ENCODE measurements around the gene FSIP1. TPM values are rescaled to one million over a fixed set of nuclear protein-coding genes. Genes with fewer than 3 reads are reported as not detected.

FSIP1 gene
- total and polyA plus RNA-seq, 5 donors from 2014 or later, result 0.08 to 1.1 (median 0.20) TPM

DNA sequence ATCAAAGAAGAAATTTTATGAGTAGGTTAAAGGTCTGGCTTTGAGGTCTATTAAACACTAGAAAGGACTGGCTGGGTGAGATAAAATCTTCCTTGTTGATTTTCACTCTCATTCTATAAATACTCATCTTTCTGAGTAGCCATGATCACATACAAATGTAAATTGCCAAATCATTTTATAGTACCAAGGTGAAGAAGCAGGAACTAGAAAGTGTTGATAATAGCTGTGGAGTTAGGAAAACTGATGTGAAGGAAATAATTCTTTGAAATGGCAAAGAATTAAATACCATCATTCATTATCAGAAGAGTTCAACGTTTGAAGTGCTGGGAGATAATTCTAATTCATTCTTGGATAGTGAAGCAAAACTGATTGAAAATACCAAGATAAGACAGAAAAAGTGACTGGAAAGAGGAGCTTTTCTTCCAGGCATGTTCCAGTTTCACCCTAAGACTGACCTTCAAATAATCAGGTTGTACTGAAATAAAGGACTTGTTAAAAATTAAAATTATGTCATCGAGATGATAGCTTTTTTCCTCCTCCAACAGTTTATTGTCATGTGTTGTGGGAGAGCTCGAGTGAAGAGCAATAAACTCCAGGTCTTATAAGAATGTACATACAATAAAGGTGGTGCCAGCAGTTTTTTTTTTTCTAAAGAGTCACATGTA, 184.3 kb downstream of the FSIP1 start:
- Histone ChIP-seq H3K9me3 (ENCODE audit: control insufficient read depth in 2 of 2, low read length in 2 of 2) (no peaks in the 10 kb centered on the region), H3K36me3 (ENCODE audit: control insufficient read depth, insufficient read depth, low read length) (no peaks in the 10 kb centered on the region), H3K27me3 (ENCODE audit: control insufficient read depth, insufficient read depth, low read length) (no peaks in the 10 kb centered on the region), H3K4me1 (ENCODE audit: control insufficient read depth, insufficient read depth, low read length, poor library complexity, severe bottlenecking) (no peaks in the 10 kb centered on the region), H3K27ac (ENCODE audit: insufficient read depth, low read length, poor library complexity, severe bottlenecking) (no peak overlapping the region), H3K4me3 (ENCODE audit: low read depth, low read length) (no peak overlapping the region)
- Mint-ChIP-seq H3K36me3 (no peaks in the 10 kb centered on the region), H3K4me3 (no peak overlapping the region), H3K9me3 (peaks cover 0 to 2% (median 0%) of the 10 kb centered on the region in 7 donors), H3K27ac (no peak overlapping the region), H3K4me1 (peaks cover 0 to 6% (median 4%) of the 10 kb centered on the region in 4 donors), H3K27me3 (peaks cover 25% of the 10 kb centered on the region)
- DNase-seq (no peak), ATAC-seq (ENCODE audit: low read depth in 2 of 2) (no peak)

DNA sequence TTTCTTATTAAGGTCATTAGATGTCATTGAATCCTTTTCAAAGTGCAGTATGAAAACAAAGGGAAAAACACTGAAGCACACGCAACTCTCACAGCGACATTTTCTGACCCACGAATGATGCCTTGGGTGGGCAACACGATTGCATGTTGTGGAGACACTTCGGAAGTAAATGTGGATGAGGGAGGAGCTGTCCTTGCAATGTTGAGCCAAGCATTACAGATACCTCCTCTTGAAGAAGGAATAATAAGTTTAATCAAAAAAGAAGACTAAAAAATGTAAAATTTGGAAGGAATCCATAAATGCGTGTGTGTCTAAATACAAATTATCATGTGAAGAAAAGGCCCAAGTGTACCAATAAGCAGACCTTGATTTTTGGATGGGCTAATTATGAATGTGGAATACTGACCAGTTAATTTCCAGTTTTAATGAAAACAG, 184.9 kb downstream of the FSIP1 start:
- Histone ChIP-seq H3K4me3 (ENCODE audit: low read depth, low read length) (no peak overlapping the region), H3K4me1 (ENCODE audit: control insufficient read depth, insufficient read depth, low read length, poor library complexity, severe bottlenecking) (no peaks in the 10 kb centered on the region), H3K36me3 (ENCODE audit: control insufficient read depth, insufficient read depth, low read length) (no peaks in the 10 kb centered on the region), H3K27me3 (ENCODE audit: control insufficient read depth, insufficient read depth, low read length) (no peaks in the 10 kb centered on the region), H3K27ac (ENCODE audit: insufficient read depth, low read length, poor library complexity, severe bottlenecking) (no peak overlapping the region), H3K9me3 (ENCODE audit: control insufficient read depth in 2 of 2, low read length in 2 of 2) (no peaks in the 10 kb centered on the region)
- ATAC-seq (ENCODE audit: low read depth in 2 of 2), result no peak
- no peaks in the 10 kb centered on the region for H3K36me3 Mint-ChIP-seq
- peaks cover 0 to 6% (median 4%) of the 10 kb centered on the region in 4 donors for H3K4me1 Mint-ChIP-seq
- H3K4me3 Mint-ChIP-seq, result no peak overlapping the region
- H3K9me3 Mint-ChIP-seq, result peaks cover 0 to 2% (median 0%) of the 10 kb centered on the region in 7 donors
- DNase-seq, result no peak
- H3K27me3 Mint-ChIP-seq, result peaks cover 25% of the 10 kb centered on the region
- H3K27ac Mint-ChIP-seq, result no peak overlapping the region

DNA sequence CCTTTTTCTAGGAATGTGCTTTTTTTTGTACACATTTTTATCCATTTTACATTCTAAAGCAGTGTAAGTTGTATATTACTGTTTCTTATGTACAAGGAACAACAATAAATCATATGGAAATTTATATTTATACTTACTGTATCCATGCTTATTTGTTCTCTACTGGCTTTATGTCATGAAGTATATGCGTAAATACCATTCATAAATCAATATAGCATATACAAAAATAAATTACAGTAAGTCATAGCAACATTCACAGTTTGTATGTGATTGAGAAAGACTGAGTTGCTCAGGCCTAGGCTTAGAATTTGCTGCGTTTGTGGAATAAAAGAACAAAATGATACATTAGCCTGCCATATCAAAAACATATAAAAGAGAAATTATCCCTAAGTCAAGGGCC, 185.3 kb downstream of the FSIP1 start:
- H3K27me3 Mint-ChIP-seq, result peaks cover 25% of the 10 kb centered on the region
- Histone ChIP-seq H3K4me1 (ENCODE audit: control insufficient read depth, insufficient read depth, low read length, poor library complexity, severe bottlenecking) (no peaks in the 10 kb centered on the region), H3K36me3 (ENCODE audit: control insufficient read depth, insufficient read depth, low read length) (no peaks in the 10 kb centered on the region), H3K27ac (ENCODE audit: insufficient read depth, low read length, poor library complexity, severe bottlenecking) (no peak overlapping the region), H3K9me3 (ENCODE audit: control insufficient read depth in 2 of 2, low read length in 2 of 2) (no peaks in the 10 kb centered on the region), H3K27me3 (ENCODE audit: control insufficient read depth, insufficient read depth, low read length) (no peaks in the 10 kb centered on the region), H3K4me3 (ENCODE audit: low read depth, low read length) (no peak overlapping the region)
- DNase-seq (no peak), ATAC-seq (ENCODE audit: low read depth in 2 of 2) (no peak)
- no peak overlapping the region for H3K27ac Mint-ChIP-seq
- H3K4me3 Mint-ChIP-seq, result no peak overlapping the region
- H3K36me3 Mint-ChIP-seq, result no peaks in the 10 kb centered on the region
- peaks cover 0 to 6% (median 4%) of the 10 kb centered on the region in 4 donors for H3K4me1 Mint-ChIP-seq
- peaks cover 0 to 2% (median 0%) of the 10 kb centered on the region in 7 donors for H3K9me3 Mint-ChIP-seq

DNA sequence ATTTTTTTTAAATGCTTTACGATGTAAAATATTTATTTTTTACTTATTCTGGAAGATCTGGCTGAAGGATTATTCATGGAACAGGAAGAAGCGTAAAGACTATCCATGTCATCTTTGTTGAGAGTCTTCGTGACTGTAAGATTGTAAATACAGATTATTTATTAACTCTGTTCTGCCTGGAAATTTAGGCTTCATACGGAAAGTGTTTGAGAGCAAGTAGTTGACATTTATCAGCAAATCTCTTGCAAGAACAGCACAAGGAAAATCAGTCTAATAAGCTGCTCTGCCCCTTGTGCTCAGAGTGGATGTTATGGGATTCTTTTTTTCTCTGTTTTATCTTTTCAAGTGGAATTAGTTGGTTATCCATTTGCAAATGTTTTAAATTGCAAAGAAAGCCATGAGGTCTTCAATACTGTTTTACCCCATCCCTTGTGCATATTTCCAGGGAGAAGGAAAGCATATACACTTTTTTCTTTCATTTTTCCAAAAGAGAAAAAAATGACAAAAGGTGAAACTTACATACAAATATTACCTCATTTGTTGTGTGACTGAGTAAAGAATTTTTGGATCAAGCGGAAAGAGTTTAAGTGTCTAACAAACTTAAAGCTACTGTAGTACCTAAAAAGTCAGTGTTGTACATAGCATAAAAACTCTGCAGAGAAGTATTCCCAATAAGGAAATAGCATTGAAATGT, 186.1 kb downstream of the FSIP1 start:
- H3K27ac Mint-ChIP-seq, result no peak overlapping the region
- no peaks in the 10 kb centered on the region for H3K36me3 Mint-ChIP-seq
- DNase-seq, result no peak
- Histone ChIP-seq H3K27me3 (ENCODE audit: control insufficient read depth, insufficient read depth, low read length) (no peaks in the 10 kb centered on the region), H3K4me1 (ENCODE audit: control insufficient read depth, insufficient read depth, low read length, poor library complexity, severe bottlenecking) (no peaks in the 10 kb centered on the region), H3K36me3 (ENCODE audit: control insufficient read depth, insufficient read depth, low read length) (no peaks in the 10 kb centered on the region), H3K9me3 (ENCODE audit: control insufficient read depth in 2 of 2, low read length in 2 of 2) (no peaks in the 10 kb centered on the region), H3K4me3 (ENCODE audit: low read depth, low read length) (no peak overlapping the region), H3K27ac (ENCODE audit: insufficient read depth, low read length, poor library complexity, severe bottlenecking) (no peak overlapping the region)
- H3K4me3 Mint-ChIP-seq, result no peak overlapping the region
- ATAC-seq (ENCODE audit: low read depth in 2 of 2), result no peak
- peaks cover 17% of the 10 kb centered on the region for H3K27me3 Mint-ChIP-seq
- peaks cover 0 to 2% (median 0%) of the 10 kb centered on the region in 7 donors for H3K9me3 Mint-ChIP-seq
- peaks cover 0 to 6% (median 4%) of the 10 kb centered on the region in 4 donors for H3K4me1 Mint-ChIP-seq

DNA sequence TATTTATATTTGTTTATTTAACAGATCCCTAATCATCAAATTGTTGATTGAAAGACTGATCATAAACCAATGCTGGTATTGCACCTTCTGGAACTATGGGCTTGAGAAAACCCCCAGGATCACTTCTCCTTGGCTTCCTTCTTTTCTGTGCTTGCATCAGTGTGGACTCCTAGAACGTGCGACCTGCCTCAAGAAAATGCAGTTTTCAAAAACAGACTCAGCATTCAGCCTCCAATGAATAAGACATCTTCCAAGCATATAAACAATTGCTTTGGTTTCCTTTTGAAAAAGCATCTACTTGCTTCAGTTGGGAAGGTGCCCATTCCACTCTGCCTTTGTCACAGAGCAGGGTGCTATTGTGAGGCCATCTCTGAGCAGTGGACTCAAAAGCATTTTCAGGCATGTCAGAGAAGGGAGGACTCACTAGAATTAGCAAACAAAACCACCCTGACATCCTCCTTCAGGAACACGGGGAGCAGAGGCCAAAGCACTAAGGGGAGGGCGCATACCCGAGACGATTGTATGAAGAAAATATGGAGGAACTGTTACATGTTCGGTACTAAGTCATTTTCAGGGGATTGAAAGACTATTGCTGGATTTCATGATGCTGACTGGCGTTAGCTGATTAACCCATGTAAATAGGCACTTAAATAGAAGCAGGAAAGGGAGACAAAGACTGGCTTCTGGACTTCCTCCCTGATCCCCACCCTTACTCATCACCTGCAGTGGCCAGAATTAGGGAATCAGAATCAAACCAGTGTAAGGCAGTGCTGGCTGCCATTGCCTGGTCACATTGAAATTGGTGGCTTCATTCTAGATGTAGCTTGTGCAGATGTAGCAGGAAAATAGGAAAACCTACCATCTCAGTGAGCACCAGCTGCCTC, 187.1 kb downstream of the FSIP1 start:
- H3K9me3 ChIP-seq (ENCODE audit: control insufficient read depth in 2 of 2, low read length in 2 of 2), result no peaks in the 10 kb centered on the region
- H3K9me3 Mint-ChIP-seq, result peaks cover 0 to 2% (median 0%) of the 10 kb centered on the region in 7 donors
- H3K4me3 Mint-ChIP-seq, result no peak overlapping the region
- peaks cover 9% of the 10 kb centered on the region for H3K27me3 Mint-ChIP-seq
- no peak overlapping the region for H3K4me3 ChIP-seq (ENCODE audit: low read depth, low read length)
- ATAC-seq (ENCODE audit: low read depth in 2 of 2) (no peak), DNase-seq (no peak)
- peaks cover 0 to 6% (median 4%) of the 10 kb centered on the region in 4 donors for H3K4me1 Mint-ChIP-seq
- H3K27ac Mint-ChIP-seq, result no peak overlapping the region
- H3K4me1 ChIP-seq (ENCODE audit: control insufficient read depth, insufficient read depth, low read length, poor library complexity, severe bottlenecking), result no peaks in the 10 kb centered on the region
- no peak overlapping the region for H3K27ac ChIP-seq (ENCODE audit: insufficient read depth, low read length, poor library complexity, severe bottlenecking)
- no peaks in the 10 kb centered on the region for H3K27me3 ChIP-seq (ENCODE audit: control insufficient read depth, insufficient read depth, low read length)
- no peaks in the 10 kb centered on the region for H3K36me3 Mint-ChIP-seq
- no peaks in the 10 kb centered on the region for H3K36me3 ChIP-seq (ENCODE audit: control insufficient read depth, insufficient read depth, low read length)

DNA sequence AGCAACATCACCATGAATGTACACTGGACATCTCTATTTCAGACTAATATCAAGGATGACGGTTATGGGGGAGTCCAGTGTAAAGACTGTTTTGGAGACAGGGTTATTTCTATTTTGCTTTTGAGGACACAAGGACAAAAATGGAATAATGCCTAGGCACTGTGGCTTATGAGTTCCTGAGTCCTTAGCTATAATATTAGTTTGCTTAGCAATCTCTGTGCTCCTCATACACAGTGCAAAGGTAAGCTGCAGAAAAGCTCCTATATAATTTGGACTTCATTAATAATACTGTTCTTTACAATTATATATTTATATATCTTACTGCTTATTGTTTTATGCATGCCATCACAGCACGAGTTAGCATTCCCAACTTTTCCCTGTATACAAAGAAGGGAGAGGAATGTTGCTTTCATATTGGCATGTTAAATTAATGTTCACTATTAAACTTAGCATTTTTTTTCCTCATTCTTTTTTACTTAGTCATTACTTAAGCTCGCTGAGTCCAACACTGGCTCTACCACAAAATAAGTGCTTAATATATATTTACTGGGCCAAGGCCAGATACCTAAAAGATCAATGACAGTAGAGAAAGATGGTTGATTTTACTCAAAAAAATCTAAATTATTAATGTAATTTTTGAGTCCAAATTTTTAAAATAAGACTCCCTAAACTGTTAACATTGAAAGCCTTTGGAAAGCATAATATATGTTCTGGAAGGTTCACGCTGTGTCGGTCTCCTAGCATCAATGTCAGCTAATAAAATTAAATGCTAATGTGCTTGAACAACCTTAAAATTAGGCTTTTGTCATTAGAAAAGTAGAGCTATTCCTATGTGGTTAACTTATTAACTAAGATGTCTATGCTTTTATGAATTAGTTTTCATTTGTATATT, 187.9 kb downstream of the FSIP1 start:
- Mint-ChIP-seq H3K4me3 (no peak overlapping the region), H3K9me3 (peaks cover 0 to 2% (median 0%) of the 10 kb centered on the region in 7 donors)
- no peak for ATAC-seq (ENCODE audit: low read depth in 2 of 2)

More for the DNA sequence above, 187.9 kb downstream of the FSIP1 start:
- no peak overlapping the region for H3K27ac Mint-ChIP-seq
- Histone ChIP-seq H3K4me3 (ENCODE audit: low read depth, low read length) (no peak overlapping the region), H3K4me1 (ENCODE audit: control insufficient read depth, insufficient read depth, low read length, poor library complexity, severe bottlenecking) (no peaks in the 10 kb centered on the region), H3K27ac (ENCODE audit: insufficient read depth, low read length, poor library complexity, severe bottlenecking) (no peak overlapping the region), H3K36me3 (ENCODE audit: control insufficient read depth, insufficient read depth, low read length) (no peaks in the 10 kb centered on the region), H3K27me3 (ENCODE audit: control insufficient read depth, insufficient read depth, low read length) (no peaks in the 10 kb centered on the region), H3K9me3 (ENCODE audit: control insufficient read depth in 2 of 2, low read length in 2 of 2) (no peaks in the 10 kb centered on the region)
- H3K27me3 Mint-ChIP-seq, result peaks cover 5% of the 10 kb centered on the region
- peaks cover 0 to 6% (median 4%) of the 10 kb centered on the region in 4 donors for H3K4me1 Mint-ChIP-seq
- H3K36me3 Mint-ChIP-seq, result no peaks in the 10 kb centered on the region
- no peak for DNase-seq
